ENCODE measurements around the gene TMEM161A. TPM values are rescaled to one million over a fixed set of nuclear protein-coding genes. Genes with fewer than 3 reads are reported as not detected.

TMEM161A gene
- total and polyA plus RNA-seq, 2 of the 13 experiments (the other 11 are each of a cell fraction or from before 2014, with no cell fraction given), result 25.9 to 31.4 TPM

GRCh38 chr19:19170053-19170872, 32.0 kb upstream of the TMEM161A start, which contains the start of gene MEF2B (continued):
- TF ChIP-seq ZBTB42 (CRISPR knock-in tag; IDR thresholded peaks at IDR 0.05), result no peak
- no peak for TF ChIP-seq RORA (CRISPR knock-in tag; IDR thresholded peaks at IDR 0.05)
- no peak for TF ChIP-seq ZNF563 (CRISPR knock-in tag; IDR thresholded peaks at IDR 0.05)
- TF ChIP-seq KAT7 (CRISPR knock-in tag; IDR thresholded peaks at IDR 0.05; ENCODE audit: borderline replicate concordance), result no peak; the same call in 1 of the 2 replicates
- TF ChIP-seq ATF3 (CRISPR knock-in tag; IDR thresholded peaks at IDR 0.05), result no peak
- no peak for TF ChIP-seq FUBP1 (CRISPR knock-in tag; IDR thresholded peaks at IDR 0.05; ENCODE audit: borderline replicate concordance)
- peak in 1 of 2 experiments; percentile 68; a peak in 2 of 4 replicates for TF ChIP-seq NR2F1 (CRISPR knock-in tag; IDR thresholded peaks at IDR 0.05)
- TF ChIP-seq ZNF724P (CRISPR knock-in tag; IDR thresholded peaks at IDR 0.05; ENCODE audit: borderline replicate concordance), result no peak
- TF ChIP-seq HMGXB4 (CRISPR knock-in tag; IDR thresholded peaks at IDR 0.05; ENCODE audit: borderline replicate concordance in 1 of 2, low read depth in 1 of 2), result no peak
- no peak for TF ChIP-seq SATB2 (CRISPR knock-in tag; IDR thresholded peaks at IDR 0.05)
- no peak for TF ChIP-seq KLF6 (CRISPR knock-in tag; IDR thresholded peaks at IDR 0.05)
- no peak for TF ChIP-seq ZNF235 (CRISPR knock-in tag; IDR thresholded peaks at IDR 0.05; ENCODE audit: borderline replicate concordance)
- TF ChIP-seq TCF12 (IDR thresholded peaks at IDR 0.05), result no peak
- TF ChIP-seq TCF12 (CRISPR knock-in tag; IDR thresholded peaks at IDR 0.05), result no peak
- no peak for TF ChIP-seq PLSCR1 (CRISPR knock-in tag; IDR thresholded peaks at IDR 0.05; ENCODE audit: borderline replicate concordance)
- no peak for TF ChIP-seq STAT5B (CRISPR knock-in tag; IDR thresholded peaks at IDR 0.05)
- TF ChIP-seq CREB1 (IDR thresholded peaks at IDR 0.05), result peak; percentile 32; the same call in 1 of the 2 replicates
- no peak for TF ChIP-seq CREB1 (CRISPR knock-in tag; IDR thresholded peaks at IDR 0.05)
- TF ChIP-seq ZNF567 (CRISPR knock-in tag; IDR thresholded peaks at IDR 0.05; ENCODE audit: borderline replicate concordance), result no peak
- TF ChIP-seq MAFK (conservative IDR thresholded peaks at IDR 0.05 in 1 of 2, IDR thresholded peaks at IDR 0.05 in 1 of 2; ENCODE audit: low read length in 2 of 2), result no peak
- TF ChIP-seq ZNF275 (CRISPR knock-in tag; IDR thresholded peaks at IDR 0.05; ENCODE audit: borderline replicate concordance), result no peak
- no peak for TF ChIP-seq ZNF790 (CRISPR knock-in tag; IDR thresholded peaks at IDR 0.05; ENCODE audit: borderline replicate concordance)
- TF ChIP-seq BRCA1 (CRISPR knock-in tag; IDR thresholded peaks at IDR 0.05), result no peak
- no peak for TF ChIP-seq JUNB (CRISPR knock-in tag; IDR thresholded peaks at IDR 0.05; ENCODE audit: borderline replicate concordance)
